ENCODE data around the gene PIWIL4. TPM values are rescaled to one million over a fixed set of nuclear protein-coding genes. Genes with fewer than 3 reads are reported as not detected.

Gene PIWIL4
- total RNA-seq, 1 donor from 2014 or later = 2.6 TPM

DNA sequence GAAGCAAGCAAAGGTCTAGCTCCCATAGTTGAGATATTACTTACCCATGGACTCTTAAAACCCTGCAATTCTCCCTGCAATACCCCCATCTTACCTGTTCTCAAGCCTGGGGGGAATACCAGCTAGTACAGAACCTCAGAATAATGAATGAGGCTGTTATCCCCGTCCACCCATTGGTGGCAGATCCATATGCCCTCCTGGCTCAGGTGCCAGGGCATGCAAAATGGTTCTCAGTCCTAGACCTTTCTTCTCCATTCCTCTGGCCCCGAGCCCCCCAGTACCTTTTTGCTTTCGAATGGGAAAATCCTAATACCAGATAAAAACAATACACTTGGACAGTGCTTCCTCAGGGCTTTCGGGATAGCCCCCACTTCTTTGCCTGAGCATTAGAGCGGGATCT, 86.4 kb downstream of the PIWIL4 start:
- Mint-ChIP-seq H3K4me3 (ENCODE audit: unreplicated experiment) (no peak overlapping the region), H3K27me3 (ENCODE audit: low read depth) (no peaks in the 10 kb centered on the region)

DNA sequence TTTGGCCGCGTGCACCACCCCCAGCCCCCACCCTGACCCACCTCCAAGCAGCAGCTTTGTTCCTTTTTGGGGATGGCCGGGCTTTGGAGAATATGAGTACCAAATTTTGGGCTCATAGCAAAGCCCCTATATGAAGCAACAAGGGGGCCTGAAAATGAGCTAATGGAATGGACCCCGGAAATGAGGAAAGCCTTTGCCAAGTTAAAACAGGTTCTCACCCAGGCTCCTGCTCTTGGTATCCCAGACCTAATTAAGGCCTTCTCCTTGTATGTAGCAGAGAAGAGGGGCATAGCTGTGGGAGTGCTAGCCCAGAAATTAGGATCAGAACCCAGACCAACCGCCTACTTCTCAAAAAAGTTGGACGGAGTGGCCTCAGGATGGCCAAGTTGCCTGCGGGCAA, 87.0 kb downstream of the PIWIL4 start:
- Mint-ChIP-seq H3K4me3 (ENCODE audit: unreplicated experiment) (no peak overlapping the region), H3K36me3 (ENCODE audit: low read depth) (no peaks in the 10 kb centered on the region), H3K27me3 (ENCODE audit: low read depth) (no peaks in the 10 kb centered on the region), H3K9me3 (ENCODE audit: low read depth) (no peaks in the 10 kb centered on the region), H3K4me1 (ENCODE audit: low read depth) (peaks cover 4% of the 10 kb centered on the region), H3K27ac (ENCODE audit: unreplicated experiment) (no peak overlapping the region)
- TF ChIP-seq, protein P1, sequence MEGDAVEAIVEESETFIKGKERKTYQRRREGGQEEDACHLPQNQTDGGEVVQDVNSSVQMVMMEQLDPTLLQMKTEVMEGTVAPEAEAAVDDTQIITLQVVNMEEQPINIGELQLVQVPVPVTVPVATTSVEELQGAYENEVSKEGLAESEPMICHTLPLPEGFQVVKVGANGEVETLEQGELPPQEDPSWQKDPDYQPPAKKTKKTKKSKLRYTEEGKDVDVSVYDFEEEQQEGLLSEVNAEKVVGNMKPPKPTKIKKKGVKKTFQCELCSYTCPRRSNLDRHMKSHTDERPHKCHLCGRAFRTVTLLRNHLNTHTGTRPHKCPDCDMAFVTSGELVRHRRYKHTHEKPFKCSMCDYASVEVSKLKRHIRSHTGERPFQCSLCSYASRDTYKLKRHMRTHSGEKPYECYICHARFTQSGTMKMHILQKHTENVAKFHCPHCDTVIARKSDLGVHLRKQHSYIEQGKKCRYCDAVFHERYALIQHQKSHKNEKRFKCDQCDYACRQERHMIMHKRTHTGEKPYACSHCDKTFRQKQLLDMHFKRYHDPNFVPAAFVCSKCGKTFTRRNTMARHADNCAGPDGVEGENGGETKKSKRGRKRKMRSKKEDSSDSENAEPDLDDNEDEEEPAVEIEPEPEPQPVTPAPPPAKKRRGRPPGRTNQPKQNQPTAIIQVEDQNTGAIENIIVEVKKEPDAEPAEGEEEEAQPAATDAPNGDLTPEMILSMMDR (IDR thresholded peaks at IDR 0.05) = no peak
- DNase-seq (ENCODE audit: low spot score) = no peak

More for the DNA sequence above, 86.4 kb downstream of the PIWIL4 start:
- H3K36me3 Mint-ChIP-seq (ENCODE audit: low read depth) = no peaks in the 10 kb centered on the region
- DNase-seq (ENCODE audit: low spot score) = no peak
- H3K27ac Mint-ChIP-seq (ENCODE audit: unreplicated experiment) = no peak overlapping the region
- peaks cover 4% of the 10 kb centered on the region for H3K4me1 Mint-ChIP-seq (ENCODE audit: low read depth)
- TF ChIP-seq, protein P1 (IDR thresholded peaks at IDR 0.05) = no peak
- H3K9me3 Mint-ChIP-seq (ENCODE audit: low read depth) = no peaks in the 10 kb centered on the region

DNA sequence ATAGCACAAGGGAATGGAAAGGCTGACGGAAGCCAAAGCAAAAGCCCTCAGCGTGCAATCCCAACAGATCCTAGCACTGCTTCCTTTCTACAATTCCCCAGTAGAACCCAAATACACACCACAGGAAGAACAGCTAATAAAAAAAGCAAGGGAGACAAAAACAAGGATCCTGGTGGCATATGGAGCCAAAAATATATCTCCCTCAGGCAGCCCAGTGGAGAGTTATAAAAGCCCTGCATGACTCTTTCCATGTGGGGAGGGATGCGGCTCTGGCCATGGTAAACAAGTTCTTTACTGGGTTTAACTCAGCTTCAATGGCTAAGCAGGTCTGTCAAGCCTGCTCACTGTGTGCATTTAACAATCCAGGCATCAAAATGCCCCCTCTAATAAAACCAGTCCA, 88.1 kb downstream of the PIWIL4 start:
- no peaks in the 10 kb centered on the region for H3K36me3 Mint-ChIP-seq (ENCODE audit: low read depth)
- no peaks in the 10 kb centered on the region for H3K9me3 Mint-ChIP-seq (ENCODE audit: low read depth)
- no peaks in the 10 kb centered on the region for H3K27me3 Mint-ChIP-seq (ENCODE audit: low read depth)
- no peak overlapping the region for H3K27ac Mint-ChIP-seq (ENCODE audit: unreplicated experiment)
- peaks cover 4% of the 10 kb centered on the region for H3K4me1 Mint-ChIP-seq (ENCODE audit: low read depth)
- TF ChIP-seq, protein P1 (IDR thresholded peaks at IDR 0.05) = no peak
- DNase-seq (ENCODE audit: low spot score) = no peak
- no peak overlapping the region for H3K4me3 Mint-ChIP-seq (ENCODE audit: unreplicated experiment)

DNA sequence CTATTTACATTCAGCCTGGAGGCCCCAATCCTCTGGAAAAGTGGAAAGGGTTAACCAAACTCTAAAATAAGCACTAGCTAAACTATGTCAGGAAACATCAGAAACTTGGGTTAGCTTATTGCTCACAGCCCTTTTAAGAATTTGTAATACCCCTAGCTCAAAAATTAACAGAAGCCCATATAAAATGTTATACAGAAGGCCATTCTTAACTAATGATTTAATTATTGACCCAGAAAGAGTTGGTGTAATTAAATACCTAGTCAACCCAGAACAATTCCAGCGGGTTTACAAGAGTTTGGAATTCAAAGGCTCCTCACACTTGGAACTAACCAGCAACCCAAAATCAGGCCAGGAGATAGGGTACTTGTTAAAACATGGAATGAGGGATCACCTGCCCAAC, 88.8 kb downstream of the PIWIL4 start:
- TF ChIP-seq, protein P1 (IDR thresholded peaks at IDR 0.05) = no peak
- H3K36me3 Mint-ChIP-seq (ENCODE audit: low read depth) = no peaks in the 10 kb centered on the region
- peaks cover under 1% of the 10 kb centered on the region for H3K9me3 Mint-ChIP-seq (ENCODE audit: low read depth)
- H3K4me1 Mint-ChIP-seq (ENCODE audit: low read depth) = peaks cover under 1% of the 10 kb centered on the region
- H3K27ac Mint-ChIP-seq (ENCODE audit: unreplicated experiment) = no peak overlapping the region
- no peak overlapping the region for H3K4me3 Mint-ChIP-seq (ENCODE audit: unreplicated experiment)
- peaks cover under 1% of the 10 kb centered on the region for H3K27me3 Mint-ChIP-seq (ENCODE audit: low read depth)
- no peak for DNase-seq (ENCODE audit: low spot score)

DNA sequence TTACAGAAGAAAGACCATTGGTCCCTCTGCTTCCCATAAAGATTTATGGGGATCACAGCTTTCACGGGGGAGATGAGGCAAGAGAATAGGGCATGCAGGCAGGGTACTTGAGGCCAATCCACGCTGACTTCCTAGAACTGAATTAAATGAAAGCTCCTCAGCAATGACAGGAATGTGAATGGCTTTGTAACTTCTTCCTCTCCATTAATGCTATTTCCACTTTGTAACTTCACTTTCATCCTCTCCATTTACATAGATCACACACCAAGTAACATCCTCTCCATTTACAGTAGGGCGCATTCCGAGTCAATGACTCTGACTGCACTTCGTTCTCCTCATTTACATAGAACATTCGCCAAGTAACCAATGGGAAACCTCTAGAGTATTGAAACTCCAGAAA, 89.8 kb downstream of the PIWIL4 start:
- DNase-seq (ENCODE audit: low spot score) = no peak
- TF ChIP-seq, protein P1 (IDR thresholded peaks at IDR 0.05) = no peak
- no peak overlapping the region for H3K4me3 Mint-ChIP-seq (ENCODE audit: unreplicated experiment)
- no peaks in the 10 kb centered on the region for H3K36me3 Mint-ChIP-seq (ENCODE audit: low read depth)
- no peaks in the 10 kb centered on the region for H3K4me1 Mint-ChIP-seq (ENCODE audit: low read depth)
- H3K9me3 Mint-ChIP-seq (ENCODE audit: low read depth) = peaks cover 3% of the 10 kb centered on the region
- H3K27me3 Mint-ChIP-seq (ENCODE audit: low read depth) = peaks cover 6% of the 10 kb centered on the region
- no peak overlapping the region for H3K27ac Mint-ChIP-seq (ENCODE audit: unreplicated experiment)

Data from chondrocyte (in vitro differentiated cells).